GM12874 (cell line): Measurements from ENCODE around the gene E4F1.

Source experiments
- CTCF ChIP-seq: IDR thresholded peaks from 2 replicates; pipeline ENCODE4 v1.5.1; 2011; ENCODE audit warnings: low read depth, mild to moderate bottlenecking, control low read depth, low read length, moderate library complexity; ENCODE audit not compliant: insufficient read depth

The E4F1 gene

GRCh38 chr16:2196162-2196980, 27.0 kb upstream of the E4F1 start, which contains the start of gene CASKIN1:
CASKIN1 (minus strand) TSS chr16:2196605; CDS start chr16:2196432, 173 bp downstream.
- no peak for TF ChIP-seq CTCF

- no peak for TF ChIP-seq CTCF
These were observed 26.3 kb upstream of the E4F1 start for GRCh38 chr16:2196981-2197511.

- no peak for TF ChIP-seq CTCF
These were observed 25.6 kb upstream of the E4F1 start for GRCh38 chr16:2197765-2198164.

GRCh38 chr16:2198283-2198682, 25.1 kb upstream of the E4F1 start:
- no peak for TF ChIP-seq CTCF

- TF ChIP-seq CTCF: no peak
These were observed 24.3 kb upstream of the E4F1 start for GRCh38 chr16:2199095-2199494.

GRCh38 chr16:2199621-2200139, 23.7 kb upstream of the E4F1 start:
- TF ChIP-seq CTCF: no peak

- no peak for TF ChIP-seq CTCF
These were observed 23.1 kb upstream of the E4F1 start for GRCh38 chr16:2200313-2200712.
